ENCODE measurements around the gene CMSS1.

Gene CMSS1

DNA sequence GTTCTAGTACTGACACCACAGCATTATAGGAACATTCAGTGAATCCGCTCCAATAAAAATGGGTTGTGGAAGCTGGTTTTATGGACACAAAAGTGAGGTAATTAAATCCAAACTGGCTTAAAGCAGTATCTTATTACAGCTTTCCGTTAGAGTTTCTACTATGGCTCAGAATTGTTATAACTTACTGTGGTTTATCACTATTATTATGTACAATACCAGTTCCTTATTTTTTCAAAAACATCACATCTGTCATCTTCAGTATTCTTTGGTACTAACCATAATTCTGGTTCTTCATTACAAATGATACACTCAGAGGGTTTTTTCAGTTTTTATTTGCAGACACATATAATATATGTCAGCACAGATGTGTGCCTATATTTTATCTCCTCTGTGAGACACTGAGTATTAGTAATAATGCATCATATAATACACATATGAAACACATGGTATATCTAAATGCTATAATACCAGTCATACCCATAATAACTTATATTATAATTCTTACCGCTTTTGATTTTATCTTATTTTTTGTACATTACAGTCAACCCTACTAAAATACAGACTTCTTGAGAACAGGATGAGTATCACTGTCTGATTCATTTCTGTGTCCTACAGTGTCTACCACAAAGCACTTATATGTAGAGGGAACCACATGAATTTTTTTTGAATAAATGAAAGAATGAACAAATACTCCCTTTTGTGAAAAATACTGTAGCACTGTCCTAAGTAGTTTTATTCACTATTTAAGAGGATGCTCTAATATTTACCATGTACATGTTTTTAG, 39.0 kb downstream of the CMSS1 start:
- H3K4me3 ChIP-seq (ENCODE audit: low read depth, low read length) = no peak overlapping the region
- no peak for DNase-seq (ENCODE audit: low read depth)
- TF ChIP-seq, protein P1, sequence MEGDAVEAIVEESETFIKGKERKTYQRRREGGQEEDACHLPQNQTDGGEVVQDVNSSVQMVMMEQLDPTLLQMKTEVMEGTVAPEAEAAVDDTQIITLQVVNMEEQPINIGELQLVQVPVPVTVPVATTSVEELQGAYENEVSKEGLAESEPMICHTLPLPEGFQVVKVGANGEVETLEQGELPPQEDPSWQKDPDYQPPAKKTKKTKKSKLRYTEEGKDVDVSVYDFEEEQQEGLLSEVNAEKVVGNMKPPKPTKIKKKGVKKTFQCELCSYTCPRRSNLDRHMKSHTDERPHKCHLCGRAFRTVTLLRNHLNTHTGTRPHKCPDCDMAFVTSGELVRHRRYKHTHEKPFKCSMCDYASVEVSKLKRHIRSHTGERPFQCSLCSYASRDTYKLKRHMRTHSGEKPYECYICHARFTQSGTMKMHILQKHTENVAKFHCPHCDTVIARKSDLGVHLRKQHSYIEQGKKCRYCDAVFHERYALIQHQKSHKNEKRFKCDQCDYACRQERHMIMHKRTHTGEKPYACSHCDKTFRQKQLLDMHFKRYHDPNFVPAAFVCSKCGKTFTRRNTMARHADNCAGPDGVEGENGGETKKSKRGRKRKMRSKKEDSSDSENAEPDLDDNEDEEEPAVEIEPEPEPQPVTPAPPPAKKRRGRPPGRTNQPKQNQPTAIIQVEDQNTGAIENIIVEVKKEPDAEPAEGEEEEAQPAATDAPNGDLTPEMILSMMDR (IDR thresholded peaks at IDR 0.05; ENCODE audit: insufficient read depth, low read depth, low read length, missing control alignments) = no peak

DNA sequence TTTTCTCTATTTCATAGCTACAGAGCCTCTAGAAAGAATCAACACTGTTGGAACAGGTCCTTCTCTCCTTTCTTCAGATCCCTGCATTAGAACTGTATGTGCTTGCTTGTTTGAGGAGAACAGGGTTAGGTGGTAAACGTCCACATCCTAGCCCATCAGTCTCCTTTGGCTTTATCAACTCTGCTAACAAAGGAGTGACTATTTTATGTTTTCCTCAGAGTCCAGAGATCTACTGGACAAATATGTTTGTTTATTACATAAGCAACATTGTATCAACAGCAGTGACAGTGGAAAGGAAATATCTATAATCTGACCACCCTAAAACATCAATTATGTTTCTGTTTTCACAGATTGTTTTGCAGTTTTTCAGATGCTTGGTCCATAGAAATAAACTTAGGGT, 39.6 kb downstream of the CMSS1 start:
- no peak for DNase-seq (ENCODE audit: low read depth)
- TF ChIP-seq, protein P1 (IDR thresholded peaks at IDR 0.05; ENCODE audit: insufficient read depth, low read depth, low read length, missing control alignments) = no peak
- H3K4me3 ChIP-seq (ENCODE audit: low read depth, low read length) = no peak overlapping the region

DNA sequence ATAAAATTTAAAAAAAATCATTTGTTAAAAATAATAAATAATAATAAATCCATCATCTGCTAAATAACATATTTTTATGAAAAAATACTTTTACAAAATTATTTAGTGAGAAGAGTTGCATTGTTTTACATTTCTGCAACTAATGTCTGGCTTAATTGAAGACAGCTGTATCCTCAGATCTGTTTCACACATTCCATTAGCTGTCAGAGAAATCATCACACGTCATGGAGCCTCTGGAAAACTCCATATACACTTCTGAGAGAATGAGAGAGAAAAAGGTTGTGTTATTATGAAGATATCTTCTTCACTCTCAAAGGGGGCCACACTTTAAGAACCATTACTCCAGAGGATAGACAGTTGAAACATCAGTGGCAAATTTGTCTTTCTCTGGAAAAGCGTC, 40.8 kb downstream of the CMSS1 start:
- DNase-seq (ENCODE audit: low read depth) = no peak
- H3K4me3 ChIP-seq (ENCODE audit: low read depth, low read length) = no peak overlapping the region
- TF ChIP-seq, protein P1 (IDR thresholded peaks at IDR 0.05; ENCODE audit: insufficient read depth, low read depth, low read length, missing control alignments) = no peak

DNA sequence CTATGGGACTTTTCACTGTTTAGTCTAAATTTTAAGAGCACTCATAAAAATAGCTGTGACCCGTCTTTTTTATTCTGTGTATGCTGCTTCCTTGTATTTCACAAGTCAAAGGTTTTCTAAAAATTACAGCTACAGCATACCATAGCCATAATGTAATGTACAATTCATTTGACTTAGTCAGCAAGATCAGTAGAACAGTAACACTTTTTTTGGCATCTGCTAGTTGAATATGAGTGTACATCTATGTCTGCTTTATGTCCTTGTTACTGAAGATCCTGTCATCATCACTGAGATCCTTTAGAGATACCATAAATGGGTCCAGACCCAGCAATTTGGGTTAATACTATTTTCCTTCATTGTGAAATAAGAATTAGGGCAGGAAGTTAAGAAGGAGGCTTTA, 42.2 kb downstream of the CMSS1 start:
- H3K4me3 ChIP-seq (ENCODE audit: low read depth, low read length) = no peak overlapping the region
- TF ChIP-seq, protein P1 (IDR thresholded peaks at IDR 0.05; ENCODE audit: insufficient read depth, low read depth, low read length, missing control alignments) = no peak
- DNase-seq (ENCODE audit: low read depth) = no peak

DNA sequence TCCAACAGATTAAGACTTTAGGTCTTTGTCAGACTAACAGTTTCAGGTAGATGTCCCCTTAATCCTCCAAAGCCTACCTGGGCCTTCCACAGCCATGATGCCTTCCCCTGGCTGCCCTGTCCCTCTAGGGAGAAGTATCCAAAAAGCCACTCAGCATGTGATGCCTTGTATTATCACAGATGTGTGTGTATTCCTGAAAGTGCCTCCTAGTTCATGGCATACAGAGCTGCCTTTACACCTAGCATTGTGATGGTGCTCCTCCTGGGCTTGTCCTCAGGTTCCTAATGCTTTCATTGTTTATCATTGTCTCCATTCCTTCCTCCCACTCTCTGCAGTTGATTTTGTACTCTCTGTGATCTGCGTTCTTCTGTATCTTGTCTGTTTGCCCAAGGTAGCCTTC, 43.6 kb downstream of the CMSS1 start:
- no peak for DNase-seq (ENCODE audit: low read depth)
- TF ChIP-seq, protein P1 (IDR thresholded peaks at IDR 0.05; ENCODE audit: insufficient read depth, low read depth, low read length, missing control alignments) = no peak
- H3K4me3 ChIP-seq (ENCODE audit: low read depth, low read length) = no peak overlapping the region

DNA sequence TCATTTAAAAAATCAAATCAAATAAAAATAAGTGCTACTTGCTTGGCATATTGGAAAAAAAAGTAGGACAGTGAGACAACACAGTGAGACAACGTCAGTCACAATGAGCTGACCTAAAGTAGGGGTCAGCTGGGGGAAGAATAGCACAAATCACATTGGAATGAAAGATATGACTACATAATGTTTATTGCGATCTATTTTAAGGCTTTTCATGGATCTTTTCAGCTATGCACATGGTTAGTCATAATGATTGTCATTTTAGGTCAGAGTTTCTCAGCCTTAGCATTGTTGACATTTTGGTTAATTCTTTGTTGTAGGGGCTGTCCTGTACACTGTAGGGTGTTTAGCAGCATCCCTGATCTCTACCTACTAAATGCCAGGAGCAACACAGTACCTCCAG, 44.5 kb downstream of the CMSS1 start:
- TF ChIP-seq, protein P1 (IDR thresholded peaks at IDR 0.05; ENCODE audit: insufficient read depth, low read depth, low read length, missing control alignments) = no peak
- H3K4me3 ChIP-seq (ENCODE audit: low read depth, low read length) = no peak overlapping the region
- DNase-seq (ENCODE audit: low read depth) = no peak

DNA sequence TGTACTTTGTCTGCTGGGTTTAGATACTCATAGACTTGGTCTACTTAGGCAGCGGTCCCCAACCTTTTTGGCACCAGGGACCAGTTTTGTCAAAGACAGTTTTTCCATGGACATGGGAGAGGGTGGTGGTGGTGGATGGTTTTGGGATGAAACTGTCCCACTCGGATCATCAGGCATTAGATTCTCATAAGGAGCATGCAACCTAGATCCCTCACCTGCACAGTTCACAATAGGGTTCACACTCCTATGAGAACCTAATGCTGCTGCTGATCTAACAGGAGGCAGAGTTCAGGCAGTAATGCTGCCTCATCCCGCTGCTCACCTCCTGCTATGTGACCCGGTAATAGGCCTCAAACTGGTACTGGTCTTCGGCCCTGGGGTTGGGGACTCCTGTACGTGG, 45.3 kb downstream of the CMSS1 start:
- no peak for DNase-seq (ENCODE audit: low read depth)
- TF ChIP-seq, protein P1 (IDR thresholded peaks at IDR 0.05; ENCODE audit: insufficient read depth, low read depth, low read length, missing control alignments) = no peak
- H3K4me3 ChIP-seq (ENCODE audit: low read depth, low read length) = no peak overlapping the region

Measured in GM12865 (cell line).